ENCODE data around the gene PXYLP1.

DNA sequence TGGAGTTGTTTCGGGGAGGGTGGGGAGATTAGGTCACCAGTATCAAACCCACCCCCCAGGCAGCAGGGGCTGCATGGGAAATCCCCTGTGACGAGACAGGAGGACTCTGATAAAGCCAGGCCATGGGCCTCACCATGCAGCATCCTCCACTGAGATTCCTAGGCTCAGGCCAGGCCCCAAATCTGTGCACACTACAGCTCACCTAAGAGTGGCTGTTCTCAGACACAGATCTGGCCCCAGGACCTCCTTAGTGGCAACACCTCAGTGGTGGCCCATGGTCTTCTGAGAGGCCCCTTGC is 29.0 kb downstream of the PXYLP1 start:
- TF ChIP-seq, protein P1, sequence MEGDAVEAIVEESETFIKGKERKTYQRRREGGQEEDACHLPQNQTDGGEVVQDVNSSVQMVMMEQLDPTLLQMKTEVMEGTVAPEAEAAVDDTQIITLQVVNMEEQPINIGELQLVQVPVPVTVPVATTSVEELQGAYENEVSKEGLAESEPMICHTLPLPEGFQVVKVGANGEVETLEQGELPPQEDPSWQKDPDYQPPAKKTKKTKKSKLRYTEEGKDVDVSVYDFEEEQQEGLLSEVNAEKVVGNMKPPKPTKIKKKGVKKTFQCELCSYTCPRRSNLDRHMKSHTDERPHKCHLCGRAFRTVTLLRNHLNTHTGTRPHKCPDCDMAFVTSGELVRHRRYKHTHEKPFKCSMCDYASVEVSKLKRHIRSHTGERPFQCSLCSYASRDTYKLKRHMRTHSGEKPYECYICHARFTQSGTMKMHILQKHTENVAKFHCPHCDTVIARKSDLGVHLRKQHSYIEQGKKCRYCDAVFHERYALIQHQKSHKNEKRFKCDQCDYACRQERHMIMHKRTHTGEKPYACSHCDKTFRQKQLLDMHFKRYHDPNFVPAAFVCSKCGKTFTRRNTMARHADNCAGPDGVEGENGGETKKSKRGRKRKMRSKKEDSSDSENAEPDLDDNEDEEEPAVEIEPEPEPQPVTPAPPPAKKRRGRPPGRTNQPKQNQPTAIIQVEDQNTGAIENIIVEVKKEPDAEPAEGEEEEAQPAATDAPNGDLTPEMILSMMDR (IDR thresholded peaks at IDR 0.05; ENCODE audit: low read depth, low read length, poor library complexity, severe bottlenecking): no peak
- no peak for TF ChIP-seq EZH2phosphoT487 (IDR thresholded peaks at IDR 0.05; ENCODE audit: borderline replicate concordance, low read length)
